ENCODE results near the gene WFS1.

GRCh38 chr4:6275898-6276806 lies 6.5 kb downstream of the WFS1 start:
- TF ChIP-seq POLR2A (IDR thresholded peaks at IDR 0.05) (no peak), EP300 (IDR thresholded peaks at IDR 0.05) (no peak)

Measured in upper lobe of left lung (tissue), 4 donors.